Stimulated activated naive CD8-positive, alpha-beta T cell treated with anti-CD3 and anti-CD28 coated beads, Interleukin-15, Interleukin-2, amounts not matched to agents 100 U/mL and 50 U/mL, for 24 hours (primary cell): ENCODE results near the gene MEP1A.
A peak's percentile ranks its signal among the peaks of the same experiment; 100 is the strongest.
"Not testable (repeated sequence)": the region's sequence is repeated elsewhere in the genome, so short reads cannot be mapped to it uniquely, and the experiment has no call there.

Source experiments
- ATAC-seq: fragments of 150-1000 bp; cut with Tn5 transposase; one replicate; pipeline ENCODE4 v1.10.0; 2021
- DNase-seq: peaks from one replicate; pipeline ENCODE4 v3.0.0; 2021

The MEP1A gene

DNA sequence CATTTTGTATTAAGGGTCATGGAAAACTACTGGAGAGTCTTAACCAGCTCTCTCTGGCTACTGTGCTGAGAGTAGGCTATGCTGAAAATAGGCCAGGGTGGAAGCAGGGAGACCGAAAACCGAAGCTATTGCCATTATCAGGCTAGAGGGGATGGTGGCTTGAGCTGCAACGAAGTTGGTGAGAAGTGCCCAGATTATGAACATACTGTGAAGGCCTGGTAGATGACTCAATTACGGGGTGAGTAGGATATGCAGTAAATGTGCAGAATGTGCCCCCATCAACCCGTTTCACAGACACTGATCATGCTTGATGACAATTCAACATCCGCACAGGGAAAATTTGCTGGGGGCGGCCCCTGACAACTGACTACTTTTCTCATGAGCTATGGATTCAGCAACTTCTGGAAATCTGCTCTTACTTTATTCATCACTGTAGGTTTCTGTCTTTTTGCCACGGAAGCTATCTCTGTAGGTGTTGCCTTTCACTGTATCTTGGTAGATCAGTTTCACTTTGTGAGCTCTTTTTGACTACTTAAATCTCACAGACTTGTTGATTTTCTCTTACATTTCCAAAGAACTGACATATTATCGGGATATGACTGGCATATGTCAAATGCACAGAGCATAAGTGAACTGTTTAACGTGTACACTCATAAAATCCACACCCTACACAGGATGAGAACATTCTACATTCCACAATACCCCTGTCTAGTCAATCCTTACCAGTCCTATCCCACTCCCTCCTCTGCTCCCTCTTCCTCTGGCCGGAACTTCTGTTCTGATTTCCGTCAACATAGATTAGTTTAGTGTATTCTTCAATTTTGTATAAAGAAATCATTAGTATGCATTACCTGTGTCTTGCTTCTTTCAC is 15.5 kb upstream of the MEP1A start:
- DNase-seq = no peak
- ATAC-seq = no peak

- peak; percentile 37 for DNase-seq
- no peak for ATAC-seq
These were observed 11.5 kb upstream of the MEP1A start for GRCh38 chr6:46781478-46782378.

- DNase-seq = no peak
These were observed 8.7 kb upstream of the MEP1A start for GRCh38 chr6:46784535-46784934.

GRCh38 chr6:46787871-46788540 is 5.2 kb upstream of the MEP1A start:
- no peak for DNase-seq
- ATAC-seq = no peak

More at GRCh38 chr6:46784535-46784934, 8.7 kb upstream of the MEP1A start:
- no peak for ATAC-seq

DNA sequence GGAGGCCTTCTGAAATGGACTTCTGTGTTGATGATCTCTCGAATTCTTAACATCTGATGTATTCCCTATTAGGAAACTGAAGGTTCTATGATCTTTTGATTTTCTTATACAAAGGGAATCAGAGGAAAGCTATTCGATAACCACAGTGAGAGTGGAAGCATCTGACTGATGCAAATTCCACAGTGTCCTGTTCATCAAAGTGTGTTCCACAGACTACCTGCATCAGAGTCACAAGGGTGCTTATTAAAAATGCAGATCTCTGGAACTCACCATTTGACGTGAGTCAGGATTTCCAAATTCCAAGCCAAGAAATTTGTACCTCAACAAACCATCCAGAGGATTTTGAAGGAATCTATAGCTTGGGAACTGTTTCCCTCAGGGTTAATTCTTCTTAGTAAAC is 4.4 kb upstream of the MEP1A start:
- no peak for DNase-seq
- ATAC-seq = no peak

GRCh38 chr6:46789434-46790354 is 3.5 kb upstream of the MEP1A start:
- ATAC-seq (no peak), DNase-seq (no peak)

- no peak for DNase-seq
- no peak for ATAC-seq
These were observed 2.8 kb upstream of the MEP1A start for GRCh38 chr6:46790355-46790874.

GRCh38 chr6:46792635-46793034 is 554 bp upstream of the MEP1A start:
- DNase-seq (no peak), ATAC-seq (no peak)

- DNase-seq (no peak), ATAC-seq (no peak)
These were observed 879 bp downstream of the MEP1A start for GRCh38 chr6:46794068-46794467.

DNA sequence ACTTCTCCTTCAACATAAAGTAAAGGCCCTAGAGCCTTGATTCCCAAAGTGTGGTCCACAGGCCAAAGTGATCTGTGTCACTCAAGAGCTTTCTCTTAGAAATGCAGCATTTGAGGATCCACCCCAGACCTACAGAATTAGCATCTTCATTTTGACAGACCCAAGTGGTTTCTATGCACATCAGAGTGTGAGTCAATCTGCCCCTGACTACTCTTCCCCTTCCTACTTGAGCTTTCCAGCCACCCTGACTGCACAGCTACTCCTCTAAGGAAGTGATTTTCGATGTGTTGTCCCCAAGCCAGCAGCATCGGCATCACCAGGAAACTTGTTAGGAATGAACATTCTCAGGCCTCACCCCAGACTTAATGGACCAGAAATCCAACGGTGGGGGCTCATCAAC is 2.6 kb downstream of the MEP1A start:
- no peak for ATAC-seq
- no peak for DNase-seq

GRCh38 chr6:46796848-46797580 is 3.8 kb downstream of the MEP1A start:
- no peak for DNase-seq

GRCh38 chr6:46799657-46800056 is 6.5 kb downstream of the MEP1A start:
- DNase-seq (no peak), ATAC-seq (no peak)

More at GRCh38 chr6:46796848-46797580, 3.8 kb downstream of the MEP1A start:
- ATAC-seq = no peak

GRCh38 chr6:46808806-46809205 is 15.6 kb downstream of the MEP1A start:
- DNase-seq (no peak), ATAC-seq (no peak)

GRCh38 chr6:46815130-46815529 is 21.9 kb downstream of the MEP1A start:
- no peak for DNase-seq

GRCh38 chr6:46816626-46817025 is 23.4 kb downstream of the MEP1A start:
- ATAC-seq (no peak), DNase-seq (no peak)

More at GRCh38 chr6:46815130-46815529, 21.9 kb downstream of the MEP1A start:
- ATAC-seq = no peak

- no peak for DNase-seq
- ATAC-seq = no peak
These were observed 26.4 kb downstream of the MEP1A start for GRCh38 chr6:46819561-46819960.

DNA sequence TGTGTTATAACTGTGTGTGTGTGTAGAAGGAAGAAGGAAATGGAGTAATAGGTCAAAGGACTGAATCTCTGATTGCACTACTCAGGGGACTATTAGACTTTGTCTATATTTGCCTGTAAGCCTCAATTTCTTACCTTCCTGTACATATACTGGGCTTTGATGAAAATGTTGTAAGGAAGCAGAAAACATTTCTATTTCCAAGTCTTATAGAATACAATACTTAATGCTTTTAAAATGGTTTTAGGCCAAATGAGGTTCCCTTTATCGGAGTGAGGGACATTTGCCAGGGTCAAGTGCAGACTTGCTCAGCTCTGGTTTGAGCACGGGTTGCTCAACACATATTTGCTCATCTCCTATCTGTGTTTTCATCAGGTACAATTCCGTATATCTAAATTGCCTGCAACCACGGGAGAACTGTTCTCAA is 28.3 kb downstream of the MEP1A start:
- ATAC-seq (no peak), DNase-seq (no peak)

DNA sequence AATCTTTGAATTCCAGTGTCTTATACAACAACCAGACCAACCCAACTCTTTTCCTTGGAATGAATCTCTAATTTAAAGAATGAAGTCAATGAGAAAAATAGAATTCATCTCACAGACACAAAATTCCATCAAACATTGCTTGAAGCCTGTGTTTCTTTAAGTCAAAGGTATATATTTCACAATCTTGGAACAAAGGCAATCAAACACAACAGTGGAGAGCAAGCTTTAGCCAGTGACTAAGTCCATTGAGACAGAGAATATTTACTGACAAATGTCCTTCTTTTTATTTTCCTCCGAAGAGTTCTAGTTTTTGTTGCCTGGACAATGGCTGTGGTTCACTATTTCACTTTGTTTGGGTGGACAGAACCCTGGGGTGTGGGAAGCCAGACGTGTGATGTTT is 35.8 kb downstream of the MEP1A start:
- no peak for ATAC-seq

DNA sequence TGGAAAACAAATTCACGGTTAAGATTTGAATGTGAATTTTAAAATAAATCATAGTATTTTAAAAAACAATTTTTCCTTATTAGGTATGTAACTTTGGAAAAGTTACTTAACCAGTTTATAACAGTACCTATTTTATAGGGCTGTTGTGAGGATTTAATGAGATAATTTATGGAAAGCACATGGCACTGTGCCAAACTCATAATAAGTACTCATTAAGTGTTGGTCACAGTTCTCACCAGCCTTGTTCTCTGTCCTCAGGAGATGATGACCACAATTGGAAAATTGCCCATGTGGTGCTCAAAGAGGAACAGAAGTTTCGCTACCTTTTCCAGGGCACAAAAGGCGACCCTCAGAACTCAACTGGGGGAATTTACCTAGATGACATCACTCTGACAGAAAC is 39.6 kb downstream of the MEP1A start:
- DNase-seq (no peak), ATAC-seq (no peak)

More for the DNA sequence above, 35.8 kb downstream of the MEP1A start:
- DNase-seq = no peak

DNA sequence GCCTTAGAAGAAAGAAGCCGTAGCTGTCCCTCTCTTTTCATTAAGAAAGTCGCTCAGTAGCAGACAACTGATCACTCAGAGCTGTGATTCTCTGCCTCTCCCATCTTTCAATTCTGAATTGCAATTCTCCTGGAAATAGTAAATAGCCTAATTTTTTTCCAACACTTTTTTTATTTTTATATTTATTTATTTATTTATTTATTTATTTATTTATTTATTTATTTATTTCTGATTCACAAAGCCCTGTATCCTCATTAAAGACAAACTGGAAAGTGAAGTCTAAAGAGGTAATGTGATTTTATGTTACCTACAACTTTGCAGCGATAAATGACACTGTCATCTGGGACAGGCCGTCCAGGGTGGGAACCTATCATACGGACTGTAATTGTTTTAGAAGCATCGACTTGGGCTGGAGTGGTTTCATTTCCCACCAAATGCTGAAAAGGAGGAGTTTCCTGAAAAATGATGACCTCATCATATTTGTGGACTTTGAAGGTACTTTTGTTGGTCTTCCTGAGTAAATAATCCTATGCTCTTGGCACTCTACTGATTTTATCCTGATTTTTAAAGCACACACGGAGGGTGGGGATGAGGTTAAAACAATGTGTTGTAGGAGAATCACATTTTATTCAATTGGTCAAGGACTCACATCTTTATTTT is 41.2 kb downstream of the MEP1A start:
- not testable (repeated sequence) for DNase-seq, ATAC-seq
